HFF-Myc (cell line): Measurements from ENCODE around the gene CASP8AP2.
"Not testable (repeated sequence)": the region's sequence is repeated elsewhere in the genome, so short reads cannot be mapped to it uniquely, and the experiment has no call there.

ENCODE experiments used
- DNase-seq: peaks from one replicate; pipeline ENCODE4 v3.0.0-alpha.2; 2011; ENCODE audit warnings: low read depth; ENCODE audit errors: extremely low read depth
- H3K4me3 ChIP-seq: replicated peaks from 2 replicates; pipeline ENCODE4 v1.5.1; 2011; ENCODE audit warnings: low read depth, mild to moderate bottlenecking, control low read depth, low read length
- TF ChIP-seq, protein P1 (sequence below): IDR thresholded peaks from 2 replicates; pipeline ENCODE4 v1.5.1; 2012; ENCODE audit warnings: mild to moderate bottlenecking, low read depth, low read length, control low read depth; ENCODE audit errors: missing control alignments

Gene CASP8AP2

DNA sequence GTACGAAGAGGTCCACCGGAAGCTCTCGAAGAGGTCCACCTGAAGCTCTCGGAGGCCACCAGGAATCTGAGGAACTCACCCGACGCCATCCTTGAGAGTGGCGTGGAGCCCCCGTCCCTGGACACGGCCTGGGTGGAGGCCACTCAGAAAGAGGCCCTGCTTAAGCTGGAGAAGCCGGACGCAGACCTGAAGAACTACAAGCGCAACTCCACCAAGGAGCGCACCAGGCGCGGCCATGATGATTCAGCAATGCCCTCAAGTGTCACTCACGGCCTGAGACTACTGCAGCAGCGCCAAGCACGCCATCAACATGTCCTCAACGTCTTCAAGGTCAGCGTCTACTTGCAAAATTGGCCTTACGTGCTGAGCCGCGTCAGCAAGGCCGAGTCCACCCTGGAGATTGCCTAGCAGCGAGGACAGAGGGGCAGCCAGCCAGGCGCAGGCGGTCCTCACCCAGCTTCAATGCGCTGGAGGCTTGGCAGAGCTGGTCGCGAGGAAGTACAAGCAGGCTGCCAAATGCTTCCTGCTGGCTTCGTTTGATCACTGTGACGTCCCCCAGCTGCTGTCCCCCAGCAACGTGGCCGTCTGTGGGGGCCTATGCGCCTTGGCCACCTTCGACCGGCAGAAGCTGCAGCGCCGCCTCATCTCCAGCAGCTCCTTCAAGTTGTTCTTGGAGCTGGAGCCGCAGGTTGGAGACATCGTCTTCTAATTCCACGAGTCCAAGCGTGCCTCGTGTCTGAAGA is 56.9 kb downstream of the CASP8AP2 start:
- TF ChIP-seq, protein P1, sequence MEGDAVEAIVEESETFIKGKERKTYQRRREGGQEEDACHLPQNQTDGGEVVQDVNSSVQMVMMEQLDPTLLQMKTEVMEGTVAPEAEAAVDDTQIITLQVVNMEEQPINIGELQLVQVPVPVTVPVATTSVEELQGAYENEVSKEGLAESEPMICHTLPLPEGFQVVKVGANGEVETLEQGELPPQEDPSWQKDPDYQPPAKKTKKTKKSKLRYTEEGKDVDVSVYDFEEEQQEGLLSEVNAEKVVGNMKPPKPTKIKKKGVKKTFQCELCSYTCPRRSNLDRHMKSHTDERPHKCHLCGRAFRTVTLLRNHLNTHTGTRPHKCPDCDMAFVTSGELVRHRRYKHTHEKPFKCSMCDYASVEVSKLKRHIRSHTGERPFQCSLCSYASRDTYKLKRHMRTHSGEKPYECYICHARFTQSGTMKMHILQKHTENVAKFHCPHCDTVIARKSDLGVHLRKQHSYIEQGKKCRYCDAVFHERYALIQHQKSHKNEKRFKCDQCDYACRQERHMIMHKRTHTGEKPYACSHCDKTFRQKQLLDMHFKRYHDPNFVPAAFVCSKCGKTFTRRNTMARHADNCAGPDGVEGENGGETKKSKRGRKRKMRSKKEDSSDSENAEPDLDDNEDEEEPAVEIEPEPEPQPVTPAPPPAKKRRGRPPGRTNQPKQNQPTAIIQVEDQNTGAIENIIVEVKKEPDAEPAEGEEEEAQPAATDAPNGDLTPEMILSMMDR: no peak
- H3K4me3 ChIP-seq: no peak overlapping the region
- DNase-seq: no peak

DNA sequence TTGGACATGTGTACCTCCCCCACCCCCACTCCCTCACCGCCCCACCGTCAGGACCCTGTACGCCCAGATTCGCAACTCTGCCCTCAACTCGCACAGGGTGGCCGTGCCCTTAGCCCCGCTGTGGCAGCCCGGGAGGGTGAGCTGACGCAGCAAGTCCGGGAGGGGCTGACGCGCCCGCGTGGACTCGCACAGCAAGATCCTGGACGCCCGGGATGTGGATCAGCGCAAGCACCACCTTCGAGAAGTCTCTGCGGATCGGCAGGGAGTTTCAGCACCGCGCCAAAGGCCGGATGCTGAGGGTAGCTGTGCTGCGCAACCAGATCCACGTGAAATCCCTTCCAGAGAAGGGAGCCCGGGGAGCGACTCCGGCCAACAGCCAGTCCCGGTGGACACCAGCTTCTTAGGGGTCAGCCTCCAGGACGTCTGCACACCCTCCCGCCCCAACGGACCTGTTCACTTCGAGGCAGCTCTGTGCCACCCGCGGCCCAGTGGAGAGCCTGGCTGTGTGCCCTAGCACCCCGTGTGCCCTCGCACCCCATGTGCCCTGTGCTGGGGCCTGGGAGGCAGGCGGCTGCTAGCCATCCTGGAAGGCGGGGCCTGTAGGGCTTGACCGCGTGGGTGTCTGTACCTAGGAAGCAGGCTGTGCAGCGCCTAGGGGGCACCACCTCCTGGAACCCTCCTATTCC is 57.9 kb downstream of the CASP8AP2 start:
- no peak for DNase-seq
- no peak overlapping the region for H3K4me3 ChIP-seq
- TF ChIP-seq, protein P1: no peak

DNA sequence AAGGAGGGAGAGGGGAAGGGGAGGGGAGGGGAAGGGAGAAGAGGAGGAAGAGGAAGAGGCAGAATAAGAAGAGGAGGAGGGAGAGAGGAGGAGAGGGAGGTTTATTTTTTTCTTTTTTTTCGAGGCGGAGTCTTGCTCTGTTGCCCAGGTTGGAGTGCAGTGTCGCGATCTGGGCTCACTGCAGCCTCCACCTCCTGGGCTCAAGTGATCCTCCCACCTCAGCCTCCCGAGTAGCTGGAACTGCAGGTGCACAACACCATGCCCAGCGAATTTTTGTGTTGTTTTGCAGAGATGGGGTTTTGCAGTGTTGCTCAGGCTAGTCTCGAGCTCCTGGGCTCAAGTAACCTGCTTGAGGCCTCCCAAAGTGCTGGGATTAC is 58.4 kb downstream of the CASP8AP2 start:
- H3K4me3 ChIP-seq: no peak overlapping the region
- no peak for DNase-seq
- TF ChIP-seq, protein P1: no peak

DNA sequence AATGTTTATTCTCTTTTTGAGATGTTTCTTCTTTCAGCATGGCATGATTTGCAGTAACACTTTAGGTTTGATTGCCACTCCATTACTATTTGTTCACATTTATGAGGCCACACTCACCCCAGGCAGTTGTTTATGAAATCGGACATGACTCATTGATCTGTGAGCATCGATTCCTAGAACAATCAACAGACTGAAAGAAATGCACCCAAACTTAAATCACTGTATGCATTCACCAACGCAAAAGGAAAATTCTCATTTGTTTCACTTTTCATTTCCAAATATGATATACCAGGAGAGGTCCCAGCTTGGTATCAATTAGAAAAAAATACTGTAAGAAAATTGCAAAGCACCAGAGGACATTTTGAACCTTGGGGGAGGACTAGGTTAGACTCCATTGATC is 59.2 kb downstream of the CASP8AP2 start:
- no peak for DNase-seq

DNA sequence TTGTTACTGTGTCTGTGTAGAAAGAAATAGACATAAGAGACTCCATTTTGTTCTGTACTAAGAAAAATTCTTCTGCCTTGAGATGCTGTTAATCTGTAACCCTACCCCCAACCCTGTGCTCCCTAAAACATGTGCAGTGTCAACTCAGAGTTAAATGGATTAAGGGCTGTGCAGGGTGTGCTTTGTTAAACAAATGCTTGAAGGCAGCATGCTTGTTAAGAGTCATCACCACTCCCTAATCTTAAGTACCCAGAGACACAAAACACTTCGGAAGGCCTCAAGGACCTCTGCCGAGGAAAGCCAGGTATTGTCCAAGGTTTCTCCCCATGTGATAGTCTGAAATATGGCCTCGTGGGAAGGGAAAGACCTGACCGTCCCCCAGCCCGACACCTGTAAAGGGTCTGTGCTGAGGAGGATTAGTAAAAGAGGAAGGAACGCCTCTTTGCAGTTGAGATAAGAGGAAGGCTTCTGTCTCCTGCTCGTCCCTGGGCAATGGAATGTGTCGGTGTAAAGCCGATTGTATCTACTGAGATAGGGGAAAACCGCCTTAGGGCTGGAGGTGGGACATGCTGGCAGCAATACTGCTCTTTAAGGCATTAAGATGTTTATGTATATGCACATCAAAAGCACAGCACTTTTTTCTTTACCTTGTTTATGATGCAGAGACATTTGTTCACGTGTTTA is 61.3 kb downstream of the CASP8AP2 start:
- DNase-seq, H3K4me3 ChIP-seq: not testable (repeated sequence)

More for the DNA sequence above, 59.2 kb downstream of the CASP8AP2 start:
- TF ChIP-seq, protein P1: no peak
- H3K4me3 ChIP-seq: no peak overlapping the region

DNA sequence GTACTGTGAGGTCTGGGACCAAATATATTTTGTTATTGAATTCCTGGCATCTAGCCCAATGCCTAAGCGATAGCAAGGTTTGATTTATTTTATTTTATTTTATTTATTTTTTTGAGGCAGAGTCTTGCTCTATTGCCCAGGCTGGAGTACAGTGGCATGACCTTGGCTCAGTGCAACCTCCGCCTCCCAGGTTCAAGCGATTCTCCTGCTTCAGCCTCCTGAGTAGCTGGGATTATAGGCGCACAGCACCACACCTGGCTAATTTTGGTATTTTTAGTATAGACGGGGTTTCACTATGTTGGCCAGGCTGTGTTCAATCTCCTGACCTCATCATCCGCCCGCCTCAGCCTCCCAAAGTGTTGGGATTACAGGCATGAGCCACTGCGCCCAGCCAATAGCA is 62.9 kb downstream of the CASP8AP2 start:
- not testable (repeated sequence) for H3K4me3 ChIP-seq, DNase-seq

DNA sequence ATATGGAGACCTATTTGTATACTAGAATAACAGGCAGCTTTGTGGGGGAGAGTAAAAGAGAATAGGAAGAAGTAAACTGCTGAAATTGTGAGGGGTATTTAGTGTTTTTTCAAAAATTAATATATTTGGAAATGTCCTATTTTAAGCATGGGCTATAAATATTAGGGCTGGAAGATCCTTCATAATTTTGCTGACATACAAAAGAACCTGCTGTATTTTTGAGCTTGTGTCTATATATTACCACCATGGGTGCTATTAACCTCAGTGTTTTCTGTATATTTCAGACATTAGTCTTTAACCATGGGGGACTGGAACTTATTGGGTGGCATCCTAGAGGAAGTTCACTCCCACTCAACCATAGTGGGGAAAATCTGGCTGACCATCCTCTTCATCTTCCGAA is 64.5 kb downstream of the CASP8AP2 start, which contains the start of gene GJA10:
TSS of gene GJA10 (plus strand) at position 301 of the 400 bp plus-strand sequence. CDS start at position 301, 0 bp downstream.
- TF ChIP-seq, protein P1: no peak
- DNase-seq: no peak
- no peak within 1 kb of the TSS for H3K4me3 ChIP-seq
